Neural cell (in vitro differentiated cells): ENCODE data around the gene PLXNC1.

ENCODE experiments used
- EP300 ChIP-seq: fragments of 450-650 bp; conservative IDR thresholded peaks from 2 replicates; pipeline ENCODE4 v1.6.1; 2014; ENCODE audit warnings: antibody characterized with exemption, mild to moderate bottlenecking, moderate library complexity; ENCODE audit not compliant: poor library complexity, severe bottlenecking
- EZH2 ChIP-seq: fragments of 200-600, 300-800 bp; shearing (Covaris generic), sonication (generic); IDR thresholded peaks from 2 replicates; pipeline ENCODE4 v1.6.1; 2014; ENCODE audit warnings: antibody characterized with exemption, low read length, borderline replicate concordance, mild to moderate bottlenecking; ENCODE audit not compliant: insufficient read depth, poor library complexity, severe bottlenecking
- MXI1 ChIP-seq: fragments of 450-650 bp; conservative IDR thresholded peaks from 2 replicates; pipeline ENCODE4 v1.6.1; 2014; ENCODE audit warnings: antibody characterized with exemption, mild to moderate bottlenecking; ENCODE audit not compliant: poor library complexity, severe bottlenecking
- POLR2AphosphoS5 ChIP-seq: IDR thresholded peaks from 2 replicates; pipeline ENCODE4 v1.6.1; 2012
- RAD21 ChIP-seq: fragments of 450-650 bp; conservative IDR thresholded peaks from 2 replicates; pipeline ENCODE4 v1.6.1; 2014; ENCODE audit warnings: antibody characterized with exemption, mild to moderate bottlenecking, moderate library complexity
- SMC3 ChIP-seq: fragments of 450-650 bp; conservative IDR thresholded peaks from 2 replicates; pipeline ENCODE4 v1.6.1; 2014; ENCODE audit warnings: antibody characterized with exemption, mild to moderate bottlenecking, moderate library complexity; ENCODE audit not compliant: poor library complexity
- TAF1 ChIP-seq: IDR thresholded peaks from 2 replicates; pipeline ENCODE4 v1.6.1; 2012; ENCODE audit warnings: low read depth
- TF ChIP-seq, protein P1 (sequence below): fragments of 450-650 bp; IDR thresholded peaks from 2 replicates; pipeline ENCODE4 v1.5.1; 2014; ENCODE audit warnings: antibody characterized with exemption, mild to moderate bottlenecking, moderate library complexity; ENCODE audit not compliant: poor library complexity, severe bottlenecking
- TF ChIP-seq, protein P2 (sequence below): IDR thresholded peaks from 2 replicates; pipeline ENCODE4 v1.6.1; 2012; ENCODE audit warnings: borderline replicate concordance

DNA sequence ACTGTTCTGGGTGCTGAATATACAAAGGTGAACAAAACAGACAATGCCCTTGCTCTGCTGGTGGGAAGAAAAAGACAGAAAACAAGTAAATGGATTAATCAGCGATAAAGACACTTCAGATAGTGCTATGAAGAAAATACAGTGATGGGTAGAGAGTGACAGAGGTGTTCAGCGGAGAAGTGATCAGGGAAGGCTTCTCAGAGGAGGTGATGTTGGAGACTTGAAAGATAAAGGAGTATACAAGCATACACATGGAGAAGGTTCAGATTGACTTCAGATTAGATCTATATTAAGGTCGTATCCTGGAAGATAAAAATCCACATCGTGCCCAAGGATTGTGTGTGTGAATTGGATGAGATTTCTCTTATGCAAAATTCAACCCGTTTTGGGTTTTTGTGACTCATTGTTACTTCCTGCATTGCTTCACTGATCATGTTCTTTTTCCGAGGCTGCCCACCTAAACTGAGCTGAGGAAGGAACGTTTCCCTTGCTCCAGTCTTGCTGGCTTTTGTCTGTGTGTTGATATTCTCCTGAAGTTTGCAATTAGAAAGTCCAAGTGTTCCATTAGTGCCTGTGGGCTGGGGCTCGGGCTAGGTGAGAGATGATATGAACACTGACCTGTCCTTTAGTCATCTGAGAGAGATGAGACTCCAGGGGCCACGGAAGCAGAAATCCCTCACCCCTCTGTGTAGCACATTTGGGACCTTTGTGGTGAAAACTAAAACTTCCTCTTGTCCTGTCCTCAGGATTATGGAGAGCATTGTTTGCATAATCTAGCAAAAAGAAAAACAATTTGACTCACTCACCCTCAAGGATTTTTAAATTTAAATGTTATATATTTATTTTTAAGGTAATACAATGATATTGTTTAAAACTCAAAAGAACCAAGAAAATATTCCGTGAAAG, 27.6 kb downstream of the PLXNC1 start:
- TF ChIP-seq, protein P1, sequence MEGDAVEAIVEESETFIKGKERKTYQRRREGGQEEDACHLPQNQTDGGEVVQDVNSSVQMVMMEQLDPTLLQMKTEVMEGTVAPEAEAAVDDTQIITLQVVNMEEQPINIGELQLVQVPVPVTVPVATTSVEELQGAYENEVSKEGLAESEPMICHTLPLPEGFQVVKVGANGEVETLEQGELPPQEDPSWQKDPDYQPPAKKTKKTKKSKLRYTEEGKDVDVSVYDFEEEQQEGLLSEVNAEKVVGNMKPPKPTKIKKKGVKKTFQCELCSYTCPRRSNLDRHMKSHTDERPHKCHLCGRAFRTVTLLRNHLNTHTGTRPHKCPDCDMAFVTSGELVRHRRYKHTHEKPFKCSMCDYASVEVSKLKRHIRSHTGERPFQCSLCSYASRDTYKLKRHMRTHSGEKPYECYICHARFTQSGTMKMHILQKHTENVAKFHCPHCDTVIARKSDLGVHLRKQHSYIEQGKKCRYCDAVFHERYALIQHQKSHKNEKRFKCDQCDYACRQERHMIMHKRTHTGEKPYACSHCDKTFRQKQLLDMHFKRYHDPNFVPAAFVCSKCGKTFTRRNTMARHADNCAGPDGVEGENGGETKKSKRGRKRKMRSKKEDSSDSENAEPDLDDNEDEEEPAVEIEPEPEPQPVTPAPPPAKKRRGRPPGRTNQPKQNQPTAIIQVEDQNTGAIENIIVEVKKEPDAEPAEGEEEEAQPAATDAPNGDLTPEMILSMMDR: no peak
- TF ChIP-seq EP300 (no peak), EZH2 (no peak), SMC3 (no peak), POLR2AphosphoS5 (no peak), TAF1 (no peak), MXI1 (no peak), RAD21 (no peak)
- TF ChIP-seq, protein P2, sequence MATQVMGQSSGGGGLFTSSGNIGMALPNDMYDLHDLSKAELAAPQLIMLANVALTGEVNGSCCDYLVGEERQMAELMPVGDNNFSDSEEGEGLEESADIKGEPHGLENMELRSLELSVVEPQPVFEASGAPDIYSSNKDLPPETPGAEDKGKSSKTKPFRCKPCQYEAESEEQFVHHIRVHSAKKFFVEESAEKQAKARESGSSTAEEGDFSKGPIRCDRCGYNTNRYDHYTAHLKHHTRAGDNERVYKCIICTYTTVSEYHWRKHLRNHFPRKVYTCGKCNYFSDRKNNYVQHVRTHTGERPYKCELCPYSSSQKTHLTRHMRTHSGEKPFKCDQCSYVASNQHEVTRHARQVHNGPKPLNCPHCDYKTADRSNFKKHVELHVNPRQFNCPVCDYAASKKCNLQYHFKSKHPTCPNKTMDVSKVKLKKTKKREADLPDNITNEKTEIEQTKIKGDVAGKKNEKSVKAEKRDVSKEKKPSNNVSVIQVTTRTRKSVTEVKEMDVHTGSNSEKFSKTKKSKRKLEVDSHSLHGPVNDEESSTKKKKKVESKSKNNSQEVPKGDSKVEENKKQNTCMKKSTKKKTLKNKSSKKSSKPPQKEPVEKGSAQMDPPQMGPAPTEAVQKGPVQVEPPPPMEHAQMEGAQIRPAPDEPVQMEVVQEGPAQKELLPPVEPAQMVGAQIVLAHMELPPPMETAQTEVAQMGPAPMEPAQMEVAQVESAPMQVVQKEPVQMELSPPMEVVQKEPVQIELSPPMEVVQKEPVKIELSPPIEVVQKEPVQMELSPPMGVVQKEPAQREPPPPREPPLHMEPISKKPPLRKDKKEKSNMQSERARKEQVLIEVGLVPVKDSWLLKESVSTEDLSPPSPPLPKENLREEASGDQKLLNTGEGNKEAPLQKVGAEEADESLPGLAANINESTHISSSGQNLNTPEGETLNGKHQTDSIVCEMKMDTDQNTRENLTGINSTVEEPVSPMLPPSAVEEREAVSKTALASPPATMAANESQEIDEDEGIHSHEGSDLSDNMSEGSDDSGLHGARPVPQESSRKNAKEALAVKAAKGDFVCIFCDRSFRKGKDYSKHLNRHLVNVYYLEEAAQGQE: no peak
